ENCODE data around the gene HCRT.

- no peak for TF ChIP-seq CTCF (IDR thresholded peaks at IDR 0.05)
- no peak for TF ChIP-seq POLR2A (IDR thresholded peaks at IDR 0.05)
- TF ChIP-seq EP300 (IDR thresholded peaks at IDR 0.05): no peak
Measured at GRCh38 chr17:42203354-42203753, 18.1 kb upstream of the HCRT start.
